ENCODE data around the gene EXOC6B.

Gene EXOC6B

DNA sequence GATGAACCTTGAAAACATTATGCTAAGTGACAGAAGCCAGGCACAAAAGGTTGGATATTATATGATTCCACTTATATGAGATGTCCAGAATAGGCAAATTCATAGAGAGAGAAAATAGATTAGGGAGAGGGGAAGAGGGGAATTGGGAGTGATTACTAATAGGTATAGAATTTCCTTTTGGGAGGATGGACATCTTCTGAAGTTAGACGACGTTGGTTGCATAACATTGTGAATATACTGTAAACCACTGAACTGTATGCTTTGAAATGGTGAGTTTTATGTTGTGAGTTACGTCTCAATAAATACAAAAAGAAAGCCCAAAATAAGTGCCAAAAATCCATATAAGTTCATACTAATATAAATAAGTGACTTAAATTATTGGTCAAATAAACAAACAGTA, 659.6 kb downstream of the EXOC6B start:
- DNase-seq (ENCODE audit: insufficient read length, low spot score) (no peak), FAIRE-seq (no peak)
- TF ChIP-seq POLR2AphosphoS5 (IDR thresholded peaks at IDR 0.05; ENCODE audit: low read depth, low read length) (no peak), SPI1 (IDR thresholded peaks at IDR 0.05; ENCODE audit: low read depth, low read length) (no peak), POLR2A (IDR thresholded peaks at IDR 0.05; ENCODE audit: low read depth, low read length) (no peak), TAF1 (IDR thresholded peaks at IDR 0.05; ENCODE audit: low read depth, low read length) (no peak), PAX5 (IDR thresholded peaks at IDR 0.05; ENCODE audit: insufficient read depth, low read length, severe bottlenecking) (no peak), POU2F2 (IDR thresholded peaks at IDR 0.05; ENCODE audit: low read depth, low read length) (no peak)

DNA sequence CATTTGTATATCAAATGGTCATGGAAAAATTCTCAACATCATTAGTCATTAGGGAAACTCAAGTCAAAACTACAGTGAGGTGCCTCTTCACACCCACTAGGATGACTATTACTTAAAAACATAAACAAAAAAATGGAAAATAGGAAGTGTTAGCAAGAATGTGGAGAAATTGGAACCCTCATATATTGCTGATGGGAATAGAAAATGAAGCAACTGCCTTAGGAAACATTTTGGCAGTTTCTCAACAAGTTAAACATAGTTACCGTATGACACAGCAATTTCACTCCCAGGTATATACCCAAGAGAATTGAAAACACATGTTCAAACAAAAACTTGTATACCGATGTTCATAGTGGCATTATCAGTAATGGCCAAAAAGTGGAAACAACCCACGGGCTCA, 660.0 kb downstream of the EXOC6B start:
- TF ChIP-seq POU2F2 (IDR thresholded peaks at IDR 0.05; ENCODE audit: low read depth, low read length) (no peak), POLR2AphosphoS5 (IDR thresholded peaks at IDR 0.05; ENCODE audit: low read depth, low read length) (no peak), TAF1 (IDR thresholded peaks at IDR 0.05; ENCODE audit: low read depth, low read length) (no peak), PAX5 (IDR thresholded peaks at IDR 0.05; ENCODE audit: insufficient read depth, low read length, severe bottlenecking) (no peak), SPI1 (IDR thresholded peaks at IDR 0.05; ENCODE audit: low read depth, low read length) (no peak), POLR2A (IDR thresholded peaks at IDR 0.05; ENCODE audit: low read depth, low read length) (no peak)
- FAIRE-seq (no peak), DNase-seq (ENCODE audit: insufficient read length, low spot score) (no peak)

DNA sequence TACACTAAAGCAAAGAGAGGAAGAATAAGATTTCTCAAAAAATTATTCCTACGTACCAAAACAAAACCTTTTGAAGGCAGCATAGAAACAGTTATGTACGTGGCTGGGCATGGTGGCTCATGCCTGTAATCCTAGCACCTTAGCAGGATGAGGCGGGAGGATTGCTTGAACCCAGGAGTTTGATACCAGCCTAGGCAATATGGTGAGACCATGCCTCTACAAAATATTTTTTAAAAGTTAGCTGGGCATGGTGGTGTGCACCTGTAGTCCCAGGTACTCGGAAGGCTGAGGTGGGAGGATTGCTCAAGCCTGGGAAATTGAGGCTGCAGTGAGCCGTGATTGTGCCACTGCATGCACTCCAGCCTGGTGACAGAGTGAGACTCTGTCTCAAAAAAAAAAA, 663.3 kb downstream of the EXOC6B start:
- TF ChIP-seq POU2F2 (IDR thresholded peaks at IDR 0.05; ENCODE audit: low read depth, low read length) (no peak), POLR2AphosphoS5 (IDR thresholded peaks at IDR 0.05; ENCODE audit: low read depth, low read length) (no peak), PAX5 (IDR thresholded peaks at IDR 0.05; ENCODE audit: insufficient read depth, low read length, severe bottlenecking) (no peak), TAF1 (IDR thresholded peaks at IDR 0.05; ENCODE audit: low read depth, low read length) (no peak), SPI1 (IDR thresholded peaks at IDR 0.05; ENCODE audit: low read depth, low read length) (no peak), POLR2A (IDR thresholded peaks at IDR 0.05; ENCODE audit: low read depth, low read length) (no peak)
- DNase-seq (ENCODE audit: insufficient read length, low spot score) (no peak), FAIRE-seq (no peak)

DNA sequence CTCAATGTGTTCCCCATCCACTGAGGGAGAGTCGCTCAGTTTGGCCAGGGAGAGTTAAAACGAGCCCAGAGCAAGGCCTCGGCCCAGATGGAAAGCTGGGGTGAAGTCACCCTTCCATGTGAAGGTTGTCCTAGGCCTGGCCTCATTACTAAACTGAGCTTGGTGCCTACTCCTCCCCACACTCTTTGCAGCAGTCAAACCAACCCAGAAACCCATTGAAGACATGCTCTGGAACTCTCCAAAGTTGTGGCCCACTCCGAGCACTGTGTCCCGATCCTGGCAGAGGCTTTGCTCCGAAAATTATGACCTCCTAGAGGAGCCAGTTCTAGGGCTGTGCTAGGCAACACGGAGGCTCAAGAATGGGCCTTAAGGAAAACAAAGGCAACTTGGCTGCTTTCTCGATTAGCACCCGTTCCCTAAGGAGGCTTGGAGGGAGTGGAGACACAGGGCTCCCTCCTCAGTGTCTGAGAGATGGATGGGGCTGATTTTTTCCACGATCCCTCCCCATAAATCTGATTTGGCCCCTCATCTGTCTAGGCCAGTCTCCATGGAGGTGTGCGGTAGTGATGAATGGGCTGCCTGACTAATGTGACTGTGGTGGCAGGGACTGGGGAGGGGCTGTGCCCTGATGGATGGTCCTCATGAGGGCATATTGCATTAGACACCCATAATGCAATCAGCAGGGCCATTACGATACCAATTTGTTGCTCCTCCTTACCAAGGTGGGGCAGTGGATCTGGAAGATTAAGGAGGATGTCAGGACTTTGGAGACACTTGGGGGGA, 666.4 kb downstream of the EXOC6B start:
- TF ChIP-seq POLR2AphosphoS5 (IDR thresholded peaks at IDR 0.05; ENCODE audit: low read depth, low read length) (no peak), PAX5 (IDR thresholded peaks at IDR 0.05; ENCODE audit: insufficient read depth, low read length, severe bottlenecking) (no peak), POU2F2 (IDR thresholded peaks at IDR 0.05; ENCODE audit: low read depth, low read length) (no peak), POLR2A (IDR thresholded peaks at IDR 0.05; ENCODE audit: low read depth, low read length) (no peak), TAF1 (IDR thresholded peaks at IDR 0.05; ENCODE audit: low read depth, low read length) (no peak), SPI1 (IDR thresholded peaks at IDR 0.05; ENCODE audit: low read depth, low read length) (no peak)
- no peak for FAIRE-seq

DNA sequence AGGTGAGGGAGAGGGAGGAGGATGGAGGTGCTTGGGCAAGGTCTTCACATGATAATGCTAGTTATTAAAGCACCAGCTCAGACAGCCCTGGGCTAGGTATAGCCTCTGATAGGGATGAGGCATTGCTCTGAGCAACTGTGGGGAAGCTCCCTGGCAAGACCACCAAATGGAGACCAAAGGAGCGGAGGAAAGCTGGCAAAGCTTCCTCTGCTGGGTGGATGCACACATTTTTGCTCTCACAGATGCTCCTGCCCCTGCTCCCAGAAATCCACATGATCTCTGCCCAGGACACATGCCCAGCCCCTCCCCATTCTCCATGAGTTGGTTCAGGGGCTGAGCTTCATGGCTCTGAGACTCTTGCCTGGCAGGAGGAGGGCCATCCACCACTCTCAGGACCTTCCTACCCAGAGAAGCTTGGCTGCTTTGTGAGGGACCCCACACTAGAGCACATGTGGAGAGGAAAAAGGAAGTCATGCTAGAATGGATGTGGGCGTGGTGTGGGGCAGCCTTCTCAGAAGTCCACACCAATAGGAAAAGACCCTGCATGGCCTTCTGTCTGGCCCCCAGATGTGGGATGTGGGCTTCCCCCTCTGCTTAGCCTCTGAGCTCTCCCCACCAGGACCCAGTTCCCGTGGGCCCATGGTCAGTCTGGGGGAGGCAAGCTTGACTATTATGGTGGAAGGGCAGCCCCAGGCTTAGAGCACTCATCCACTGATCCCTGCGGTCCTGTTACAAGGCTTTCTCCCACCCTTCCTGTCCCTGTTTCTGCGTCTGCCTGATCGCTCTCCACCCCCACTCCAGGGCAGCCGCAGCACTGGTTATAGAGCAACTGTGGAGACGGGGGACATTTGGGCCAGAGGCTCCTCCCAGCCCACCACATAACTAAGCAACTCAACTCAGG, 667.7 kb downstream of the EXOC6B start:
- DNase-seq (ENCODE audit: insufficient read length, low spot score), result no peak
- no peak for FAIRE-seq
- TF ChIP-seq POU2F2 (IDR thresholded peaks at IDR 0.05; ENCODE audit: low read depth, low read length) (no peak), PAX5 (IDR thresholded peaks at IDR 0.05; ENCODE audit: insufficient read depth, low read length, severe bottlenecking) (no peak), SPI1 (IDR thresholded peaks at IDR 0.05; ENCODE audit: low read depth, low read length) (no peak), POLR2A (IDR thresholded peaks at IDR 0.05; ENCODE audit: low read depth, low read length) (no peak), POLR2AphosphoS5 (IDR thresholded peaks at IDR 0.05; ENCODE audit: low read depth, low read length) (no peak), TAF1 (IDR thresholded peaks at IDR 0.05; ENCODE audit: low read depth, low read length) (no peak)

More for the DNA sequence above, 666.4 kb downstream of the EXOC6B start:
- no peak for DNase-seq (ENCODE audit: insufficient read length, low spot score)

DNA sequence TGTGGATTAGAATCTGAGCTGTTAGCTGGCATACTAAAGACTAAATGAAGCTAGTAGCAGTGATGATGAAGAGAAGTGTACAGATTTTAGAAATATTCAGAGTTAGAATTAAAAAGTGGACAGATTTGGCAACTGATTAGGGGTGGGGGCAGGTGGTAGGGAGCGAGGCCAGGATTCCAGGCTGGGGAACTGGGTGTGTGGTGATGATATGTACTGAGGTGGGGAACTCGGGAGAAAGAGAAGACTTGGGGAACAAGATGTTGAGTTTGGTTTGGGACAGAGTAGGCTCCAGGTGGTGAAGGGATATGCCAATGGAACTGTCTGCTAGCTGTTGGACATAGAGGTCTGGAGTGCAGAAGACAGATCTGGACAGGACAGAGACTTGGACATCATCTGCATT, 669.0 kb downstream of the EXOC6B start:
- no peak for TF ChIP-seq TAF1 (IDR thresholded peaks at IDR 0.05; ENCODE audit: low read depth, low read length)
- no peak for TF ChIP-seq SPI1 (IDR thresholded peaks at IDR 0.05; ENCODE audit: low read depth, low read length)
- no peak for TF ChIP-seq PAX5 (IDR thresholded peaks at IDR 0.05; ENCODE audit: insufficient read depth, low read length, severe bottlenecking)
- no peak for TF ChIP-seq POU2F2 (IDR thresholded peaks at IDR 0.05; ENCODE audit: low read depth, low read length)
- TF ChIP-seq POLR2AphosphoS5 (IDR thresholded peaks at IDR 0.05; ENCODE audit: low read depth, low read length), result no peak
- TF ChIP-seq POLR2A (IDR thresholded peaks at IDR 0.05; ENCODE audit: low read depth, low read length), result no peak
- DNase-seq (ENCODE audit: insufficient read length, low spot score) (no peak), FAIRE-seq (no peak)

DNA sequence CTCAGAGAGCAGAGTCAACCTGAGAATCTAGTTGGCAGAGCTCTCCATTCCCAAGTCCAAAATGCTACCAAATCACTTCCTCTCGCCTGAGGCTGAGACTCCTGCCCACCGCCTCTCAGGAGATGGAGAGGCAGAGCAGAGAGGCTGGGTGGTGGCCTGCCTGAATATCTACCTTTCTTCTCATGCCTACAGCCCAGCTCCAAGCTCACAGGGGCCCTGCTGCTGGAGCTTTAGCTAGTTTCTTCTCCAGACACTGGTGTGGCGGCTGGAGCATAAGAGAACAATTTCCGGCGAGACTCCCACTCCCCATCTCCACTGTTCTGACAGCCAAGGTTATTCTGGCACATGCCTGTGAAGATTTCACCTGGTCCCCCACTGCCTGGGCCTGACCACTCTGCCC, 670.1 kb downstream of the EXOC6B start:
- DNase-seq (ENCODE audit: insufficient read length, low spot score) (no peak), FAIRE-seq (no peak)
- TF ChIP-seq POLR2A (IDR thresholded peaks at IDR 0.05; ENCODE audit: low read depth, low read length) (no peak), TAF1 (IDR thresholded peaks at IDR 0.05; ENCODE audit: low read depth, low read length) (no peak), PAX5 (IDR thresholded peaks at IDR 0.05; ENCODE audit: insufficient read depth, low read length, severe bottlenecking) (no peak), POLR2AphosphoS5 (IDR thresholded peaks at IDR 0.05; ENCODE audit: low read depth, low read length) (no peak), SPI1 (IDR thresholded peaks at IDR 0.05; ENCODE audit: low read depth, low read length) (no peak), POU2F2 (IDR thresholded peaks at IDR 0.05; ENCODE audit: low read depth, low read length) (no peak)

DNA sequence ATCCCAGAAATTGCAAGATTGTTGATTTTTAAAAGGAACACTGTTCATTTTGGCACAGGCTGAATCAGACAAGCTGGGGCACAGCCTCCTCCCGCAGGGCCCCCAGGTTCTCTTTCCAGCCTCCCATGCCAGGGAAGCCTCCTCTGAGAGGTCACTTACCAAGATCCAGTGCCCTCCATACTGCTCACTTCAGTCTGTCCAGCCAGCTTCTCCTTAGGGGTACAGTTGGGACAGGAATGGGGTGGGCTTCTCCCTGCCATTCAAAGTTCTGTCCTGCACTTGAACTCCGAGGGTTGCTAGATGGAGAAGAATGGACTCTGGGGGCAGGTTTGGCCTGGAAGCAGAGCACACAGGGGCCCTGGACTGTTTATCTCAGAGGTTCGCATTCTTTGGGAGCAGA, 670.7 kb downstream of the EXOC6B start:
- TF ChIP-seq SPI1 (IDR thresholded peaks at IDR 0.05; ENCODE audit: low read depth, low read length), result no peak
- TF ChIP-seq POLR2A (IDR thresholded peaks at IDR 0.05; ENCODE audit: low read depth, low read length), result no peak
- no peak for TF ChIP-seq POLR2AphosphoS5 (IDR thresholded peaks at IDR 0.05; ENCODE audit: low read depth, low read length)
- DNase-seq (ENCODE audit: insufficient read length, low spot score) (no peak), FAIRE-seq (no peak)

DNA sequence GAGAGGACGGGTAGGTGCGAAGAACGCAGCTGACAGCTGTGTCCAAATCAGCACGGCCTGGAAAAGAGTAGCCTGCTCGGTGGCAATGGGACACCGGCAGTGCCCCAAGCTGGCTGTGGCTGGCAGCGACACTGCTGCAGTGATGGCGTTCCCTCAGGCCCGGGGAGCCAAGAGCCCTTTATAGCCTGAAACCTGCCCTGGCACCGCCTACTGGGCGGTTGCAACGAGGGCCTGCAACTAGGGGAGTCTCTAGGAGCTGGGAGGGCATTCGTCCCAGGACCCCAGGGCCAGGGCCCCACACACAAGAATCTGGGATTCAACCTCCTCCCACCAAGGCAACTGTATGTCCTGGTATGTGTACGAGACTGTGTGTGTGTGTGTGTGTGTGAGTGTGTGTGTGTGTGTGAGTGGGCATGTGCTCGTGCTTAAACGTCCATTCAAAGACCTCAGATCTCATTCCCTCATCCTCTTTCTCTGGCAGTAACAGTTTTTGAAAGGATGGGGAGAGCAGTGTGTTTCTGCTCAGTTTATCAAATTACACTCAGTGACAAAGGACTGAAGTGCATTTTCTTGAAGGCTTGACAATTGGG, 671.4 kb downstream of the EXOC6B start:
- FAIRE-seq (no peak), DNase-seq (ENCODE audit: insufficient read length, low spot score) (no peak)
- TF ChIP-seq POU2F2 (IDR thresholded peaks at IDR 0.05; ENCODE audit: low read depth, low read length) (no peak), POLR2AphosphoS5 (IDR thresholded peaks at IDR 0.05; ENCODE audit: low read depth, low read length) (no peak), TAF1 (IDR thresholded peaks at IDR 0.05; ENCODE audit: low read depth, low read length) (no peak), POLR2A (IDR thresholded peaks at IDR 0.05; ENCODE audit: low read depth, low read length) (no peak), SPI1 (IDR thresholded peaks at IDR 0.05; ENCODE audit: low read depth, low read length) (no peak), PAX5 (IDR thresholded peaks at IDR 0.05; ENCODE audit: insufficient read depth, low read length, severe bottlenecking) (no peak)

Data from GM12891 (cell line).